ENCODE data around the gene IMMP2L.

The IMMP2L gene

DNA sequence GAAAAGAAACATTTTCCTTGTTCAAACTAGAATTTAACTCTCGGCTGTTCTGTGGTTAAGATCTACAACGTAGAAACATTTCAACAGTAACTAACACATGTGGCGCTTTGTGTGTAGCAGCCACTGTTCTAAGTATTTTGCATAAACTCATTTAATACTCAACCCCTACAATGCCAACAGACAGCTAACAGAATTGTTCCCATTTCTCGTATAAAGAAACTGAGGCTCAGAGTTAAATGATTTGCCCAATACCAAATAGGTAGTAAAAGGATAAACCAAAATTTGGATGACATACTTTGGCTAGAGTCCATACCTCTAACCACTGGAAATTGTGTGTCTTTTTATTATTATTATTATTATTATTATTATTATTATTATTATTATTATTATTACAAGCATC is 543.8 kb downstream of the IMMP2L start:
- no peak for DNase-seq

DNA sequence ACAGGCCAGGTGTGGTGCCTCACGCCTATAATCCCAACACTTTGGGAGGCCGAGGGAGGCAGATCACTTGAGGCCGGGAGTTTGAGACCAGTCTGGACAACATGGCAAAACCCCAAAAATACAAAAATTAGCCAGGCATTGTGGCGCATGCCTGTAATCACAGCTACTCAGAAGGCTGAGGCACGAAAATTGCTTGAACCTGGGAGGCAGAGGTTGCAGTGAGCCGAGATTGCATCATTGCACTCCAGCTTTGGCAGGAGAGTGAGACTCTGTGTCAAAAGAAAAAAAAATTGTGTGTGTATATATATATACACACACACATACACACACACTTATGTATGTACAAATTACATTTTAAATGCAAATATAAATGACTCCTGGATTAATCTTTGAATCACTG is 548.2 kb downstream of the IMMP2L start:
- DNase-seq = no peak

DNA sequence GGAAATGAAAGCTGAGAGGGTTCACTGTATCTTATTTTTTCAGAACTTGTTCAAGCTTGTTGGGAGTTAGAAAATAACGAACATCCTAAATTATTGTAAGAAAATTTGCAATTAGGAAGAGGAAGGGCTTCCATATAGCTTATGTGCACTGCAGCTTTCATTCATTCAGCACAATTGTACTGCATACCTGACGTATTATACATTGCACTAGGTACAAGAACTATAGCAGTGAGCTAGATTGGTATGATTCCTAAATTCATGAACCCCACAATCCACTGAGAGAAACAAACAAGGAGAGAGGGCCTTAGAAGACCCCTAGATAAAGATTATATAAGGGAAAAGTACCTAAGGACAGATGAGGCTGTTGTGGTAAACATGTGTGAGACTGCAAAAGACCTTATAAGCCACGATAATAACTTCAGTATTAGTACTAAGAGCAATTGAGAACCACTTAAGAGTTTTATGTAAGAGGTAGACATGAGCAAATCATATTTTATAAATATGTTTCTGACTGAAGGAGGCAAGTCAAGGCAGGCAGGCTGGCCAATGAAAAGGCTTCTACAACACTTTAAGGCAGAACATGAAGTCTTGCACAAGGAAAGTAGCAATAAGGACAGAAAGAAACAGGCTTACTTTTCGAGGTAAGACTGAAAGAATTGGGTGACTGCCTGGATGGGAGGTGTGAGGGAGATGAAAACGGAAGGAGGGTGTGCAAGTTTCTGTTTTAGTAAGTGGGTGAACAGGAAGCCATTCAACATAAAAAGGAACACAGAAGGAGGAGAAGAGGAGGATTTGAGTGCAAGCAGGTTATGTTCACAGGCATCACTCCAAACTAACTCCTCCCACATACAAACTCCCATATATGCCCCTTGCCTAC is 549.3 kb downstream of the IMMP2L start:
- no peak for DNase-seq

- no peak for DNase-seq
These were observed 550.1 kb downstream of the IMMP2L start for GRCh38 chr7:111012149-111012548.

DNA sequence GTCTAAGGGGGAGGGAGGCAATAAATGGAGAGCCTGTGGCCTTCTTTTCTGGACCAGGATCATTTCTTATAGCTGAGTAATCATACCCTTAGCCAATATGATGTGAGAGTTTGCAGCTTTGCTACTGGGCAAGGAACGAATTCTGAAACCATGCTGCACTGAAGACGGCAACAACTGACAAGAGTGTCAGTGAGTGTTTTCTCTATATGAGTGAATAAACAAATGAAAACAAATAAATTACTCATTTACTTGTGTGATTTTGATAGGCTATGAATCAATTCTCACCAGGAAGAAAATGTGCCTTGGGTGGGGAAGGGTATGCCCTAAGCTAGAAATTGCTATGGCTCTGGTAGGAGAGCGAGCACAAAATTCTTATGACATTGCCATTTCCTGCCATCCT is 550.8 kb downstream of the IMMP2L start:
- DNase-seq = no peak

DNA sequence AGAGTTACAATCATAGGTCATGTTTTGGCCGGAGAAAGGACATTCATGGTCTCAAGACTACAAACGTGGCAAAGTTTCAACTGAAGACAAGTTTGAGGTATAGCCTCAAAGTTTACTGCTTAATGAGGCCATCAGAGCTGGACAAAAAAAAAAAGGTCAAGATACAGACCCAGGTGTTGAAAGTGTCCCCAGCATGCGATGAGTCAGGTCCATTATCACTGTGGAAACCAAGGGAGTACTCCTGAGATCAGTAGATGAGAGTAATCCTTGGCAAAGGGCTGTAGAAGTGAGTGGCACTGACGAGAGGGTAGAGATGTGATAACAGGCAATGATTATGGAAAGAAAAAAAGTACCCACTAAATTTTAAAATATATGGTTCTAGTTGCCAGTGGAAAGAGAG is 551.5 kb downstream of the IMMP2L start:
- no peak for DNase-seq

DNA sequence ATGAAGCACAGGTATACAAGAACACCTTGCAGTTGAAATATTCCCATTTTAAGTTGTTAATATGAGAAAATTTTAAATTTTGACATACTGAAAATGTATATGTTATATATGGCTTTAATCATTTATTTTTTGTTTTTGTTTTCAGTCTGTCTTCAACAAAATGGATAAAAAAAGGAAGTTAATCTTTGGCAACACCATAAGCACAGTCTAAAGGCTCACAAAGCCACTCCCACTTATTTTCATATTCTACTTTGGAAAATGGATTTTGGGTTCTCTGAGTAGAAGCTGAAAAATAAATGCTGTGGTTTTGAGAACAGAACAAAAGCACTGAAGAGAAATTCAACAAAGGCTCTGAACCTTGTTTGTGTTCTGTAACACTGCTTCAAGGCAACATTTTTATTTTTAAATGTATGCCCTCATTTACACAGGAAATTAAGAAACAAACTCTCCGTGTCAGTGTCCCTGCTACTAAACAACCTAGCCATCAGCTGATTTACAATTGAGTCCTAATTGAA is 552.7 kb downstream of the IMMP2L start:
- no peak for DNase-seq

GRCh38 chr7:111006691-111007090 is 555.6 kb downstream of the IMMP2L start:
- no peak for DNase-seq

GRCh38 chr7:111006040-111006439 is 556.3 kb downstream of the IMMP2L start:
- DNase-seq = no peak

GRCh38 chr7:111005445-111005844 is 556.8 kb downstream of the IMMP2L start:
- no peak for DNase-seq

DNA sequence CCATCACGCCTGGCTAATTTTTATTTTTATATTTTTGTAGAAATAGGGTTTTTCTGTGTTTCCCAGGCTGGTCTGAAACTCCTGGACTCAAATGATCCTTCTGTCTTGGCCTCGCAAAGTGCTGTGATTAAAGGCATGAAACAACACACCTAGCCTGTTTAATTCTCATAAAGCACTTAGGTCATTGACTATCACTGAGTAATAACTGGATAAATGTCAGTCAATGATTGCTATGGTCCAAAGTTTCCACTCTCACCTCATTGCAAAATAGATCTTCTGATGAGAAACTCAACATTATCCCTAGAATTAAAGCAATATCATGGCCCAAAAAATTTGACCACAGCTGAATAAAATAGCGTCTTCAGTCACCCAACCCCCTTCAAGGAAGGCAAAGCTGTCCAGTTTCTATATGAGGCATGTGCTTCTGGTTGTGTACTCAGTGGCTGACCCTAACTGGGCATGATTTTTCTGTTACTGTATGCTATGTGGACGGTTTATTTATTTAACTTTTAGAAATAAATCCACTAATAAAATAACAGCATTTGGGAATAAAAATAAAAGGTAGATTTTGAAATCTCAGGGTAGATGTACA is 557.9 kb downstream of the IMMP2L start:
- DNase-seq = no peak

GRCh38 chr7:111003883-111004282 is 558.4 kb downstream of the IMMP2L start:
- no peak for DNase-seq

GRCh38 chr7:110994028-110994967 is 568.0 kb downstream of the IMMP2L start:
- DNase-seq = no peak

DNA sequence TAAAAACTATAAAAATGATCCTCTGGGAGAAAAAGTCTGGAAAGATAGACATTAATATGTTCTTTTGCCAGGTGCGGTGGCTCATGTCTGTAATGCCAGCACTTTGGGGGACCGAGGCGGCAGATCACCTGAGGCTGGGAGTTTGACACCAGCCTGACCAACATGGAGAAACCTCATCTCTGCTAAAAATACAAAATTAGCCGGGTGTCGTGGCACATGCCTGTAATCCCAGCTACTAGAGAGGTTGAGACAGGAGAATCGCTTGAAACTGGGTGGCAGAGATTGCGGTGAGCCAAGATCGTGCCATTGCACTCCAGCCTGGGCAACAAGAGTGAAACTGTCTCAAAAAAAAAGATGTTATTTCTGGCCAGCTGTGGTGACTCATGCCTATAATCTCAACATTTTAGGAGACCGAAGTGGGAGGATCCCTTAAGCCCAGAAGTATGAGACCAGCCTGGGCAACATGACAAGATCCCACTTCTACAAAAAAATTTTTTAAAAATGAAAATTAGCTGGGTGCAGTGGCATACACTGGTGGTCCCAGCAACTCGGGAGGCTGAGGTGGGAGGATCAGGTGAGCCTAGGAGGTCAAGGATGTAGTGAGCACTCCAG is 573.3 kb downstream of the IMMP2L start:
- no peak for DNase-seq

DNA sequence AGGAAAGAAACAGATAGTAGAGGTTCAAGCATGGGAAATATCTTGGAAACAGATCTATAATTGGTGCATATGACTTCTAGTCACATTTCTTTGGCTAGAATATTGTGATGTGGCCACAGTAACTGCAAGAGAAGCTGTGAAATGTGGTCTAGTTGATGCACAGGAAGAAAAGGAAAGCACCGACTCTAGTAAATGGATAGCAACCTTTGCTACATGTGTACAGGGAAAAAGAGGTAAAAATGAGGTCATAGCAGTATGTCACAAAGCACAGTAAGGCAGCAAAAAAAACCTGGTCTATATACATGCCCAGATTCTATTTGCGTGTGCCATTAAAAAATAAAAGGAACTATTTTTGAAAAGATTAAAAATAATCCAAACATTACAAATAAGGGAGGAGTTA is 573.9 kb downstream of the IMMP2L start:
- no peak for DNase-seq

GRCh38 chr7:110987127-110987693 is 575.1 kb downstream of the IMMP2L start:
- no peak for DNase-seq

- no peak for DNase-seq
These were observed 578.4 kb downstream of the IMMP2L start for GRCh38 chr7:110983822-110984456.

DNA sequence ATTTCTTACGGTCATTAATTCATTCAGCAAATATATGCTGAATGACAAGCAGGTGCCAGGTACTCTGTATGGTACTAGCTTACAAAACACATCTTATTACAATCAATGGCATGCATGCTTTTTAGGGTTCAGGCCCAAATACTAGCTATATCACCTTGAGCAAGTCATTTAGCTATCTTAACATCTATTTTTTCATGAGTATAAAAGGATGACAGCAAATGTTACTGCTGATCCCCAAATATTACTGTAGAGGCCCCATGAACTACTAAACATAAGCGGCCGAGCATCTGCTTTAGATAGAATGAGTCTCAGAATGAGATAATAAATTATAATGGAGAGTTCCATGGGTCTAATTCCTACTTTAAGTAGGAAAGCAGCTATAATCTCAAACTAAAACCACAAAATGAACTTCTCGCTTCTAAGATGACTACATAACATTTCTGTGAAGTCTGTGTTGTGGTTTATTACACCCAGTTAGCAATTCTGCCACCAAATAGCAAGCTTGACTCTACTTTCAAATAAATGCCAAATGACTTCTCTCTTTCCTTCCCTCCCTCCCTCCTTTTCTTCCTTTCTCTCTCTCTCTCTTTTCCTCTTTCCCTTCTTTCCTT is 585.1 kb downstream of the IMMP2L start:
- no peak for DNase-seq

GRCh38 chr7:110975486-110975885 is 586.8 kb downstream of the IMMP2L start:
- DNase-seq = no peak

DNA sequence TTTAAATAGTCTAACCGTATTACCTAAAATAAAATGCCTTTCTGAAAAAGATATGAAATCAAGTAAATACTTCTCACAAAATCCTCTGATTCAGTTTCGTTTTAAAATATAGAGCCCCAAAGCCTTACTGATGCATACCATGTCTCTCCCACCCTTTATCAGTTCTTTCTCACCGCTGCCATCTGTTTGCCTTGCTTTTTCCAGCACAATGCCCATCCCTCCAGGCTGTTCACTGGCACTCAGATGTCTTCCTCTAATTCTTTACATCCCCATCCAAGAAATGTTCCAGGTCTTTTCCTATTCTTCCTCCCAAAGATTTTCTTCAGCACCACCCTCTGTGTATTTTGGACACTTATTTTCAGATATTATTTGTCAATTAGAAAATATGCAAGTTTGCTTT is 587.9 kb downstream of the IMMP2L start:
- no peak for DNase-seq

DNA sequence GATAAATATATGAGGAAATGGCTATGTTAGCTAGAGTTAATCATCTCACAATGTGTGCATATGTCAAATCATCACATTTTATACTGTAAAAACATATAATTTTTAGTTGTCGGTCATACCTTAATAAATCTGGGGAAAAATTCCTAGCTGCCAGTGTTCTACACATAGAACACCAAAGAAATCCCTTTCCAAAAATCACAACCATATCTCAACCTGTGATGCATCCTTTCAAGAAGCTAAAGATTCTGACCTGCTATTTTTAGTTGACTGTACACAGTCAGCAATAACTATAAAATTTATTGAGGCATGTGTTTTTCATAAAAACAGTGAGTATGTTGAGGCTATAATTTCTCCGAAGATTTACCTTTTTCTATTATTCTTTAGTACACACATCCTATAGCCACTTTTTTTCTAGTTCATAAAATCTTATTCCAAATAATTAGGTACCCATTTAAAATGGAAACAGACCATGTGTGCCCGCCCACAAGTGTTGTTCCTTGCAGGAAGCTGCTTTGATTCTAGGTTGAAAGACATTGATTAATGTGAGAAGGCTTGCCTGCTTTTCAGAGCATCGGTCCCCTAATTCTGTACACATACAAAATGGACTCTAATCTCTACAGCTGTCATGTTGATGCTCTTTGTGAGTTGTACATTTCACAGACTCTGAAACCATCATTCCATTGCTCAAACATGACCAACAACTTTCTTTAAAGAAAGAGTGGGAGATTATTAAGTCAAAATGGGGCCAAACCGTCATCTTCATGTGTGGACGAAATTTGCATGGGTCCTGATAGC is 588.9 kb downstream of the IMMP2L start:
- DNase-seq = no peak

All from cortex of kidney (tissue), 1 donor.